Dedifferentiated amniotic fluid mesenchymal stem cell (primary cell): ENCODE data around the gene TMEM80.
"Not testable (repeated sequence)": the region's sequence is repeated elsewhere in the genome, so short reads cannot be mapped to it uniquely, and the experiment has no call there.

Experiments
- DNase-seq: peaks from one replicate; pipeline ENCODE4 v3.0.0-alpha.2; 2016; ENCODE audit errors: extremely low spot score

Gene TMEM80

GRCh38 chr11:695538-696248 is at the start of gene TMEM80:
TMEM80 (plus strand) TSS chr11:695816; CDS start chr11:695828, 12 bp downstream.
- DNase-seq, result peak; percentile 99

DNA sequence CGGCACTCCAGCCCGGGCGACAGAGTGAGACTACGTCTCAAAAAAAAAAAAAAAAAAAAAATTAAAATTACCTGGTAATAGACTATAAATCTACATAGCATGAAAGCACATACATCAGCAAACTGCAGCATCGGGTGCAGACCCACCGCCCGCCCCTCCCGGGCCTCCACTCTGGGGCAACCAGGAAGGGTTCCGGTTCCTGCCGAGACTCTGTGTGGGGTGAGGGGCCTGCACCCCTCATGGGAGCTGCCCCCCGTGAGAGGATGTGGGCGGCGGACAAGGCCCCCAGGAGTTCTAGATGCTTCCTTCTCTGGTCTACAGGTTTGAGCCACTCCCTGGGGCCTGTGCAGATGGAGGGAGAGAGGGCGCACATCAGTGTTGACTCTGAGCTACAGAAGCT is 49.4 kb upstream of the TMEM80 start:
- DNase-seq, result no peak

DNA sequence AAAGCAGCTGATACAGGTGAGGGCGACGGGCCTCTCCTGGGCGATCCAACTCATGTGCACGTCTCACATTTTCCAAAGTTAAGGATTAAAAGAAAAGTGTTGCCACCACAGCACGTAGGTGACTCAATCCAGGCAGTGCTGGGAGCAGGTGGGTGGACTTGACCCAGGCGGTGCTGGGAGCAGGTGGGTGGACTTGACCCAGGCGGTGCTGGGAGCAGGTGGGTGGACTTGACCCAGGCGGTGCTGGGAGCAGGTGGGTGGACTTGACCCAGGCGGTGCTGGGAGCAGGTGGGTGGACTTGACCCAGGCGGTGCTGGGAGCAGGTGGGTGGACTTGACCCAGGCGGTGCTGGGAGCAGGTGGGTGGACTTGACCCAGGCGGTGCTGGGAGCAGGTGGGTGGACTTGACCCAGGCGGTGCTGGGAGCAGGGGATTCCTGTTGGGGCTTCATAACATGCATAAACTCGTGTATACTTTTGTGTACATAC is 47.9 kb upstream of the TMEM80 start:
- not testable (repeated sequence) for DNase-seq

DNA sequence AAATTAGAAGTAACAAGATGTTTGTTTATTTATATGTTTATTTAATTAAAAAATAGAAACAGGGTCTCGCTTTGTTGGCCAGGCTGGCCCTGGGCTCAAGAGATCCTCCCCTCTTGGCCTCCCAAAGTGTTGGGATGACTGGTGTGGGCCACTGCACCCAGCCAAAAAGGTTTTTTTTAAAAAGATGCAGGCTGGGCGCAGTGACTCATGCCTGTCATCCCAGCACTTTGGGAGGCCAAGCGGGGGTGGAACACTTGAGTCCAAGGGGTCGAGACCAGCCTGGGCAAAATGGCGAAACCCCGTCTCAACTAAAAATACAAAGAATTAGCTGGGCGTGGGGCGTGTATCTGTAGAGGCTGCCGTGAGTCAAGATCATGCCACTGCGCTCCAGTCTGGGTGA is 45.1 kb upstream of the TMEM80 start:
- no peak for DNase-seq

DNA sequence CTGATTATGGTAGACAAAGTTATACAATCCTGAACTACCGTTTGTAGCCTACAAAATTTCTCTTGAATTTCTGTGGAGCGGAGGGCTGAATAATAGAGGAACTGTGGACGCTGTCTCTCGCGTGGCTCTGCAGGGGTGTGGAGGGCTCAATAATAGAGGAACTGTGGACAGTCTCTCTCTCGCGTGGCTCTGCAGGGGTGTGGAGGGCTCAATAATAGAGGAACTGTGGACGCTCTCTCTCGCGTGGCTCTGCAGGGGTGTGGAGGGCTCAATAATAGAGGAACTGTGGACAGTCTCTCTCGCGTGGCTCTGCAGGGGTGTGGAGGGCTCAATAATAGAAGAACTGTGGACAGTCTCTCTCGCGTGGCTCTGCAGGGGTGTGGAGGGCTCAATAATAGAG is 42.5 kb upstream of the TMEM80 start:
- not testable (repeated sequence) for DNase-seq

GRCh38 chr11:653837-654236 is 41.8 kb upstream of the TMEM80 start:
- DNase-seq, result no peak

GRCh38 chr11:654444-654843 is 41.2 kb upstream of the TMEM80 start:
- DNase-seq, result not testable (repeated sequence)

DNA sequence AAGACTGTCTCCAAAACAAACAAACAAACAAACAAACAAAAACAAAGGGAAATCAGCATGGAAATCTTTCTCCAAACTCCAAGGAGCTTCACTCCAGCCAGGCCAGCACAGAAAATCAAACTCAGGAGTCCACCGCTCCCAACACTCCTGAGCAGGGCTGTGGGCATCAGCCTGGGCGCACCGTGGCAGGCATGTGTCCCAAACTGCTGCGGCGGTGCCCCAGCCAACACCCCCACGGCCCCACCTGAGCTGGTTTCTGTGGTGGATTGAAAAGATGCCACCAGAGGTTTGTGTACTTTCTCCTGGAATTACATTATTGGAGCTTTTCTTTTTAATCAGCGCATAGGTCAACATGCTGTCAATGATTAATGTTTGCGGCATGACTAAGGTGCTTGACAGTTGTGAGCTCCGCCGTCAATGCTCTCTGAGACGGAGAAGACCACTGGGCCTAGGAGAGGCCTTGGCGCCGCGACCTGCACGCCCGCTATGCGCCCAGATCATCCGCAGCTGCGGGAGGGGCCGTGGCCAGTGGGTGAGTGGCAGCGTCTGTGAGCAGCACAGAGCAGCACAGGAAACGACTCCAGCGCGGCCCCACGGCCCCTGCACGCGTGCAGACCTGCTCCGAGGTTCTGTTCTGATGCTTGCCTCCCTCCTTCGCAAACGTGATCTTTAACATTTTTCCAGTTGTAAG is 40.4 kb upstream of the TMEM80 start:
- DNase-seq, result no peak

- DNase-seq, result no peak
Measured at GRCh38 chr11:656426-656825, 39.2 kb upstream of the TMEM80 start.

DNA sequence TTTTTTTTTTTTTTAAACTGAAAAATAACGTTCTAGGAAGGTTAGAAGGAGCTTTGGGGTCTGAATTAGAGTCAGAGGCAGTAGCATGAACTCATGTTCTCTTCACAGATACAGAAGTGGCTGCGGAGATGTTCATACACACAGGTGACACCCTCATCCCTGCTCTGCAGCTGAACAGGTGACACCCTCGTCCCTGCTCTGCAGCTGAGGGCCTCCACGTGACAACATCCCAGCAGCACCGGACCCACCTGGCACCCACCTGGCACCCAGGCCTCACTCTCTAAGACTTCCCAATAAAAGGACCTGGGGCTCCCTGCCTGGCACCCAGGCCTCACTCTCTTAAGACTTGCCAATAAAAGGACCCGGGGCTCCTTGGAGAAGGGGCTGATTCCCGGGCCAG is 38.8 kb upstream of the TMEM80 start:
- no peak for DNase-seq

- DNase-seq, result no peak
Measured at GRCh38 chr11:657691-658126, 37.9 kb upstream of the TMEM80 start.

- no peak for DNase-seq
Measured at GRCh38 chr11:659532-660085, 36.0 kb upstream of the TMEM80 start.

DNA sequence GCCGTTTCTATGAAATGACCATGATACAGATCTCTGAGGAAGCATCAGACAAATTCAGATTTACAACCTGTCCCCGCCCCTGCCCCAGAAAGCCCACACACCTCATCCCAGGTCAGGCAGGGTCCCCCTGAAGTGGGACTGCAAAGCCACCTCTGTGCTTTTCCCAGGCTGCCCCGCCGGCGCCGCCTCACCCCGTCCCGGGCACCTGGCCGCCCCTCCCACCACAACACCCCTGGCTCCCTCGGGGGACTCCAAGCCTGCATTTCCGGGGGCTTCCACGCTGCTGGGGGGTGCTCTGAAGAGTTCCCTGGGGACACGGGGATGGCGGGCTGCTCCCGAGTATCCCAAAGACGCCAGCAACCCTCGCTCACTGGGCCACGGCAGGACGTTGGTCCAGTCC is 35.3 kb upstream of the TMEM80 start:
- DNase-seq, result no peak

DNA sequence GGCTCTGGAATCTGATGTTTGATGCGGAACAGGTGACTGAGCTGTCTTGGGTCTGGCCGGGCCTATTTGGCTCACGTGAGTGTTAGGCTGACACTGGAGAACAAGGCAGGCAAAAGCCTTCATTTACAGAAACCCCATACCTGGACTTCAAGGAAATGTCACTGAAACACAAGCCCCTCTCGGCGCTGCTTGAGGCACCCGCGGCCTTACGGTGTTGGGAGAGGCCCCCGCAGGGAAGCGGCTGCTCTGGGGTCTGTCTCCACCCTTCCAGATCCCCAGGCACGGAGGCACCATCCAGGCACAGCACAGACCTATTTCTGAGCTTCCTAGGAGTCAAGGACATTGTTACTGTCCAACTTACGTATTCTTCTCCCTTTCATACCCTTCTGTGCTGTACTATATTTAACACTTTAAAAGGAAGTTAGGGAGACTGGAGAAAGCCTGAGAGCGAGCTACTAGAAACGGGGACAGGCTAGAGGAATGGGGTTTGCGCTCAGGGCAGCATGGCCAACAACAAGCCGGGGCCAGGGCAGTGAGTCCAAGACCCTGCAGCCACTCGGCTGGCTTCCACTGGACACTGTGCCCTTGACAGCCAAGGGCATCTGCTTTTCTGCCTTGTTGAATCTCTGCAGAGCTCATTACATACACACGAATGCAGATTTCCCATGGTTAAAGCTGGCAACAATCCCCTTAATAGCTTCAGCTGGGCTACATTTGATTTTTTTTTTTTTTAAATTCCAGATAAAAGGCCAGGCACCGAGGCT is 34.8 kb upstream of the TMEM80 start:
- no peak for DNase-seq

GRCh38 chr11:662689-663274 is 32.8 kb upstream of the TMEM80 start:
- no peak for DNase-seq

DNA sequence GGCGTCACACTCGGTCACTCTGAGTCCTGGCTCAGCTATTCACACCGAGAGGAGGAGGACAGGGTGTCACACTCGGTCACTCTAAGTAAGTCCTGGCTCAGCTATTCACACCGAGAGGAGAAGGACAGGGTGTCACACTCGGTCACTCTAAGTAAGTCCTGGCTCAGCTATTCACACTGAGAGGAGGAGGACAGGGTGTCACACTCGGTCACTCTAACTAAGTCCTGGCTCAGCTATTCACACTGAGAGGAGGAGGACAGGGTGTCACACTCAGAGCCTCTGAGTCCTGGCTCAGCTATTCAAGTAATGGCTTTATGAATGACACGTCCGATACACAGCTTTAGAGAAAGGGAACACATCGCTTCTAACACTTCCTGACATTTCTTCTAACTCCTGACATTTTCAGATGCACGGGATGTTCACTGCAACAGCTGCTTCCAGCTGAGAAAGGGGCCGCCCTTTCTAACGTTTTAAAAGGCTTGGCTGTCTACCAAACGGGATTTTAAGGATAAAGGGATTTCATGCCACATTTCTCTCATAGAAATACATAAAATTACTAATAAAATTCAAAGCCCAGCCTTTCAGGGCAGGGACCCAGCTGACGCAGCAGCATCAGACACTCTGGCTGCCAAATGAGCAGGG is 30.4 kb upstream of the TMEM80 start:
- DNase-seq, result peak; percentile 30

DNA sequence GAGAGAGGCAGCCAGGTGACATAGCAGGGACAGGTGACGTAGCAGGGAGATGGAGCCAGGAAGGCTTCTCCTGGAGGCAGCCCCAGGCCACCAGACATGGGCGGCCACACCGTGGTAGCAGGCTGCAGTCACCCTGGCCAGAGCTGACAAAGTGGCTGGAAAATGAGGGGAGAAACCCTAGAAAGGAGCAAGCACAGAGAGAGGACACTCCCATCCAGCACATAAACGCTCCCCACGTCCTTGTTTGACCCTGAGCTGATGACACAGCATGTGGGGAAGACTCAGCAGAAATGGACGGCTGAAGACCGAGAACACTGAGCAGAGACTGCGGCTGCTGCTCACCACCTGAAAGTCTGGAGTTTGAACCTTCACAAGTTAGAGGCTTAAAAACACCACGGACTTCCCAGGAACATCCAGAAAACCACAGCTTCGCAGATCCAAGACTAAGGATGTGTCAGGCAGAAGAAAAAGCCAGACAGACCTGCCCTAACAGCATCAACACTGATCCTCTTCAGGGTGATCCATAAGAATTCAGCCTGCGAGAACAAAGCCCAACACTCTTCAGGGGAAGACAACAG is 29.8 kb upstream of the TMEM80 start:
- peak; percentile 46 for DNase-seq

DNA sequence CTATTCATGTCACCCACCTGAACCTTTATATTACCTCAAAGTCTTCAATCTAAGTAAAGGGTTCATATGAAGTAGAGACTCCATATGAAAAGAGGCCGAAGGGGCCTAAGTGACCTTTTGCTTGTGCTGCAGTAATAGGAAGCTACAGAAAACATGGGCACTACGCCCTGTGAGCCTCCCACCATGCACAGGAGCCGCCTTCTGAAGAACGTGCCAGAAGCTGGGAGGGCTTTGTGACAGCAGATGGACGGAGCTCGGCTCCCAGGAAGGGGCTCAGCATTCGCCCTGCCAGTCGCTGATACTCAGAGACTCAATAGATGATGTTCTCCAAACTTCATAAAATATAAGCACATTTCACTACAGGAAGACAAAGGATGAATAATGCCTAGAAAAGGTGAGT is 21.8 kb upstream of the TMEM80 start:
- DNase-seq, result no peak

GRCh38 chr11:674406-674805 is 21.2 kb upstream of the TMEM80 start:
- DNase-seq, result no peak

DNA sequence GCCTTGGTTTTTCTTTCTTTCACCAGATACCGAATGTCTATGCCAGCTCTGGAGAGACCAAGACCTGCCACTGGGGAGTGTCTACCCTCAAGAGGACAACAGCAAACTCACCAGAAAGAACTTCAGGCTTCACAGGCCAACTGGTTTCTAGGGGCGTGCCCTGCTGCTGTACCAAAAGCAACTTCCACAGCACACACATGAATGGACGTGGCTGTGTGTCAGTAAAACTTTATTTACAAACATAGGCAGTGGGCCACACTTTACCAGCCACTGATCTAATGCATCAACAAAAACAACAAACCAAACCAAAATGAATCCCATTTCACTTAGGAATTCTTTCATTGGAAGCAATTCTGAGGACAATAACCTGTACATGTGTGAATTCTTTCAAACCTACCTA is 17.3 kb upstream of the TMEM80 start:
- DNase-seq, result no peak
